Endothelial cell of umbilical vein (primary cell): ENCODE results near the gene NAV2. TPM values are rescaled to one million over a fixed set of nuclear protein-coding genes. Genes with fewer than 3 reads are reported as not detected.

Source experiments
- BruUV-seq: library from RNA; stranded (reverse); fragments of 400-500 nt; replicated peaks from 2 replicates; lab custom pipeline; 2021; lab: Mats Ljungman, UMichigan
- CTCF ChIA-PET: fragments of 300-600, 350-600 bp; sonication (Branson Sonifier 250); formaldehyde crosslinking; loops from one replicate; lab custom pipeline; 2021; ENCODE audit warnings: antibody characterized with exemption, inconsistent platforms; lab: Charles Lee
- POLR2A ChIA-PET: fragments of 300-600, 350-600 bp; sonication (Branson Sonifier 250); formaldehyde crosslinking; loops from one replicate; lab custom pipeline; 2021; ENCODE audit warnings: antibody characterized with exemption, inconsistent platforms; lab: Charles Lee
- DNase-seq: peaks from one replicate; pipeline ENCODE4 v3.0.0-alpha.2; 2011; ENCODE audit warnings: low read depth, low spot score
- FAIRE-seq: peaks from 2 replicates; lab custom pipeline; 2011; peaks lifted over from hg19 to GRCh38; lab: Jason Lieb, UNC
- H2AFZ ChIP-seq: 2 replicates; pipeline ENCODE4 v1.6.0; 2012; ENCODE audit warnings: low read depth, low read length, control low read depth, inconsistent platforms
- H3K27ac ChIP-seq: 2 replicates; pipeline ENCODE4 v1.5.1; 2011; ENCODE audit warnings: low read depth, mild to moderate bottlenecking, control low read depth, low read length, moderate library complexity; ENCODE audit not compliant: insufficient read depth
- H3K27me3 ChIP-seq, 2 experiments: 2 replicates each; pipeline versions ENCODE4 v1.6.0 to v1.6.1; 2011; ENCODE audit warnings: low read length in 2 of 2, mixed read lengths in 1 of 2; ENCODE audit not compliant: control insufficient read depth in 2 of 2, insufficient read depth in 2 of 2
- H3K36me3 ChIP-seq, 2 experiments: 2 replicates in 1 of 2; 3 replicates in 1 of 2; pipeline ENCODE4 v1.5.1; 2011; ENCODE audit warnings: low read length in 2 of 2, mild to moderate bottlenecking in 1 of 2, moderate library complexity in 1 of 2; ENCODE audit not compliant: control insufficient read depth in 2 of 2, insufficient read depth in 2 of 2; ENCODE audit errors: extremely low read depth in 1 of 2
- H3K4me1 ChIP-seq: 3 replicates; pipeline ENCODE4 v1.5.1; 2011; ENCODE audit warnings: mild to moderate bottlenecking, low read length; ENCODE audit not compliant: control insufficient read depth, insufficient read depth; ENCODE audit errors: extremely low read depth
- H3K4me2 ChIP-seq: 2 replicates; pipeline ENCODE4 v1.6.1; 2011; ENCODE audit warnings: low read length, control low read depth, mixed read lengths; ENCODE audit not compliant: insufficient read depth
- H3K4me3 ChIP-seq, 3 experiments: fragments of 200-600 bp in 1 of 3; sonication (generic), shearing (Covaris generic) in 1 of 3; replicated peaks in 1 of 3; 2 replicates each; pipeline ENCODE4 v1.5.1; 2011 to 2016; ENCODE audit warnings: control low read depth in 3 of 3, low read length in 3 of 3, mild to moderate bottlenecking in 2 of 3, inconsistent platforms in 1 of 3, low read depth in 1 of 3, moderate library complexity in 1 of 3; ENCODE audit not compliant: insufficient read depth in 1 of 3
- H3K79me2 ChIP-seq: 2 replicates; pipeline ENCODE4 v1.6.0; 2012; ENCODE audit warnings: low read length, inconsistent platforms; ENCODE audit not compliant: control insufficient read depth, insufficient read depth
- H3K9ac ChIP-seq: replicated peaks from 2 replicates; pipeline ENCODE3; 2011; ENCODE audit warnings: low read length, control low read depth; ENCODE audit not compliant: insufficient read depth; ENCODE audit errors: extremely low read depth
- H3K9me1 ChIP-seq: replicated peaks from 3 replicates; pipeline ENCODE4 v1.6.0; 2011; ENCODE audit warnings: mild to moderate bottlenecking, low read length; ENCODE audit not compliant: control insufficient read depth, insufficient read depth; ENCODE audit errors: extremely low read depth
- H3K9me3 ChIP-seq: replicated peaks from 2 replicates; pipeline ENCODE4 v1.5.1; 2012; ENCODE audit warnings: low read length, inconsistent platforms; ENCODE audit not compliant: control insufficient read depth, insufficient read depth
- H4K20me1 ChIP-seq: replicated peaks from 2 replicates; pipeline ENCODE3; 2011; ENCODE audit warnings: mild to moderate bottlenecking, low read length; ENCODE audit not compliant: control insufficient read depth, insufficient read depth; ENCODE audit errors: extremely low read depth
- CTCF ChIP-seq, 2 donors: IDR thresholded peaks; 1 replicate in 1 of 2; 2 replicates in 1 of 2; pipeline ENCODE4 v1.5.1; 2011; ENCODE audit warnings: low read length in 2 of 2, mild to moderate bottlenecking in 2 of 2, moderate library complexity in 2 of 2, control low read depth in 1 of 2, inconsistent platforms in 1 of 2, low read depth in 1 of 2; ENCODE audit not compliant: insufficient read depth in 1 of 2; ENCODE audit errors: extremely low read depth in 1 of 2
- EZH2 ChIP-seq: IDR thresholded peaks from 2 replicates; pipeline ENCODE4 v1.6.1; 2012; ENCODE audit warnings: borderline replicate concordance, low read depth, mild to moderate bottlenecking, moderate library complexity, low read length, inconsistent platforms; ENCODE audit not compliant: severe bottlenecking
- FOS ChIP-seq: IDR thresholded peaks from 2 replicates; pipeline ENCODE4 v1.6.1; 2011; ENCODE audit warnings: mild to moderate bottlenecking, low read length, moderate library complexity, borderline replicate concordance; ENCODE audit not compliant: insufficient read depth
- GATA2 ChIP-seq: IDR thresholded peaks from 2 replicates; pipeline ENCODE4 v1.7.0; 2011; ENCODE audit warnings: low read depth, mild to moderate bottlenecking, moderate library complexity, mixed read lengths, low read length; ENCODE audit not compliant: insufficient read length, insufficient read depth
- JUN ChIP-seq: IDR thresholded peaks from 2 replicates; pipeline ENCODE4 v1.6.1; 2011; ENCODE audit warnings: borderline replicate concordance, low read depth; ENCODE audit not compliant: insufficient read length, insufficient read depth
- MAX ChIP-seq: IDR thresholded peaks from 2 replicates; pipeline ENCODE4 v1.6.1; 2011; ENCODE audit not compliant: insufficient read depth, insufficient read length
- MYC ChIP-seq: IDR thresholded peaks from one replicate; pipeline ENCODE4 v1.6.1; 2011; ENCODE audit warnings: mild to moderate bottlenecking, low read depth, low read length
- POLR2A ChIP-seq: IDR thresholded peaks from 2 replicates; pipeline ENCODE4 v1.6.1; 2012; ENCODE audit warnings: low read depth, mild to moderate bottlenecking, control low read depth, low read length
- POLR2AphosphoS5 ChIP-seq: IDR thresholded peaks from 2 replicates; pipeline ENCODE4 v1.6.1; 2012; ENCODE audit warnings: low read depth, mild to moderate bottlenecking, control low read depth, low read length, moderate library complexity; ENCODE audit not compliant: insufficient read depth
- dilution Hi-C: fragments of 300-500 bp; cut with MboI; formaldehyde crosslinking; loops from one replicate; pipeline ENCODE4 v1.15.0; 2019; ENCODE audit warnings: low sequenced_read_pairs; ENCODE audit not compliant: extremely low pct_ligation_motif_present
- intact Hi-C: fragments of 100-400 bp; cut with micrococcal nuclease; formaldehyde crosslinking; loops from one replicate; pipeline ENCODE4 v1.10.0; 2022
- polyA plus RNA-seq, 4 experiments: library from polyadenylated mRNA; depleted of rRNA in 3 of 4; stranded (reverse) in 3 of 4; unstranded in 1 of 4; fragments of >200 nt; gene quantifications; 2 replicates each; pipeline versions ENCODE4 v1.2.1 to v1.2.3, GENCODE V29; 2011 to 2012; ENCODE audit warnings: missing spikeins in 1 of 4
- total RNA-seq: library from RNA; stranded (reverse); gene quantifications from 2 replicates; pipeline ENCODE4 v1.2.3, GENCODE V29; 2021

Gene NAV2
- total and polyA plus RNA-seq, 2 donors (not counting 3 experiments of a cell fraction or from before 2014, with no cell fraction given) = 10.9 to 68.0 TPM

- Histone ChIP-seq H3K9me1 (no peaks in the 10 kb centered on the region), H3K27ac (no peak overlapping the region), H3K9ac (no peak overlapping the region), H4K20me1 (no peaks in the 10 kb centered on the region), H3K27me3 (no peaks in the 10 kb centered on the region), H3K4me1 (no peaks in the 10 kb centered on the region), H2AFZ (no peak overlapping the region), H3K4me3 (no peak overlapping the region), H3K36me3 (no peaks in the 10 kb centered on the region), H3K9me3 (no peaks in the 10 kb centered on the region), H3K79me2 (peaks cover 99% of the 10 kb centered on the region), H3K4me2 (no peak overlapping the region)
- dilution Hi-C loops = no loop called here
- intact Hi-C loops = no loop called here
- DNase-seq = no peak
- no TSS peak for BruUV-seq
- FAIRE-seq = no peak
- TF ChIP-seq POLR2A (no peak), MAX (no peak), GATA2 (no peak), EZH2 (no peak), FOS (no peak), JUN (no peak), MYC (no peak), POLR2AphosphoS5 (no peak), CTCF (IDR thresholded peaks at IDR 0.05; ENCODE audit: extremely low read depth in 1 of 2, insufficient read depth in 1 of 2, low read depth in 1 of 2, low read length in 2 of 2) (no peak)
- POLR2A ChIA-PET = no interaction called here
- CTCF ChIA-PET = interaction anchor here (1.4 to 1.7 kb wide), 4 partner anchors 12 to 173 kb away, joined by 3 to 7 read pairs (median 4); no protein-coding TSS in a partner anchor
Observed at GRCh38 chr11:19730373-19730772, 17.7 kb downstream of the NAV2 start.
